H9 (cell line): ENCODE data around the gene MEGF8. TPM values are rescaled to one million over a fixed set of nuclear protein-coding genes. Genes with fewer than 3 reads are reported as not detected.

Experiments
- DNase-seq: peaks from one replicate; pipeline ENCODE4 v3.0.0-alpha.2; 2017
- H2AFZ ChIP-seq: one replicate; pipeline ENCODE4 v1.6.1; 2013; ENCODE audit warnings: mild to moderate bottlenecking, low read length, control low read depth, moderate library complexity
- H2AK5ac ChIP-seq: 2 replicates; pipeline ENCODE4 v1.6.1; 2013; ENCODE audit warnings: low read length, control low read depth, mixed read lengths; ENCODE audit not compliant: insufficient read length
- H2BK120ac ChIP-seq: one replicate; pipeline ENCODE4 v1.6.1; 2013; ENCODE audit warnings: low read depth, mild to moderate bottlenecking, low read length, control low read depth, inconsistent platforms; ENCODE audit not compliant: poor library complexity, severe bottlenecking
- H2BK12ac ChIP-seq: 2 replicates; pipeline ENCODE4 v1.6.1; 2013; ENCODE audit warnings: low read length, control low read depth, mixed read lengths, low read depth; ENCODE audit not compliant: insufficient read length
- H2BK15ac ChIP-seq: 2 replicates; pipeline ENCODE4 v1.6.1; 2013; ENCODE audit warnings: low read depth, low read length, control low read depth
- H2BK20ac ChIP-seq: one replicate; pipeline ENCODE4 v1.6.1; 2013; ENCODE audit warnings: low read depth, mild to moderate bottlenecking, low read length, control low read depth, inconsistent platforms; ENCODE audit not compliant: poor library complexity, severe bottlenecking
- H2BK5ac ChIP-seq: 2 replicates; pipeline ENCODE4 v1.6.1; 2013; ENCODE audit warnings: low read length, control low read depth, mixed read lengths; ENCODE audit not compliant: insufficient read length
- H3K14ac ChIP-seq: 2 replicates; pipeline ENCODE4 v1.6.1; 2013; ENCODE audit warnings: low read length, control low read depth; ENCODE audit not compliant: insufficient read depth
- H3K18ac ChIP-seq: 2 replicates; pipeline ENCODE4 v1.6.1; 2013; ENCODE audit warnings: low read depth, mild to moderate bottlenecking, mixed read lengths, low read length, control low read depth; ENCODE audit not compliant: insufficient read length
- H3K23ac ChIP-seq: 2 replicates; pipeline ENCODE4 v1.6.1; 2013; ENCODE audit warnings: low read length, control low read depth, mixed read lengths, low read depth; ENCODE audit not compliant: insufficient read length
- H3K23me2 ChIP-seq: 2 replicates; pipeline ENCODE4 v1.6.1; 2013; ENCODE audit warnings: low read depth, mild to moderate bottlenecking, mixed read lengths, low read length, control low read depth; ENCODE audit not compliant: insufficient read length, poor library complexity, severe bottlenecking
- H3K27ac ChIP-seq: 2 replicates; pipeline ENCODE4 v1.5.1; 2013; ENCODE audit warnings: low read length, control low read depth, mixed read lengths, low read depth; ENCODE audit not compliant: insufficient read length
- H3K27me3 ChIP-seq: 2 replicates; pipeline ENCODE4 v1.6.1; 2013; ENCODE audit warnings: low read length, control low read depth, inconsistent platforms; ENCODE audit not compliant: insufficient read depth
- H3K4ac ChIP-seq: 2 replicates; pipeline ENCODE4 v1.6.1; 2013; ENCODE audit warnings: low read depth, mild to moderate bottlenecking, control low read depth, inconsistent platforms, low read length, moderate library complexity
- H3K4me1 ChIP-seq: 2 replicates; pipeline ENCODE4 v1.6.1; 2013; ENCODE audit warnings: low read length, control low read depth, inconsistent platforms; ENCODE audit not compliant: insufficient read depth
- H3K4me2 ChIP-seq: 2 replicates; pipeline ENCODE4 v1.6.1; 2013; ENCODE audit warnings: low read length, control low read depth, mixed read lengths; ENCODE audit not compliant: insufficient read length, insufficient read depth
- H3K56ac ChIP-seq: 2 replicates; pipeline ENCODE4 v1.6.1; 2013; ENCODE audit warnings: low read depth, mild to moderate bottlenecking, mixed read lengths, low read length, control low read depth; ENCODE audit not compliant: insufficient read length
- H3K79me1 ChIP-seq: 2 replicates; pipeline ENCODE4 v1.6.1; 2013; ENCODE audit warnings: low read depth, mild to moderate bottlenecking, moderate library complexity, low read length, control low read depth, inconsistent platforms; ENCODE audit not compliant: insufficient read depth, poor library complexity, severe bottlenecking
- H3K79me2 ChIP-seq: 2 replicates; pipeline ENCODE4 v1.6.1; 2013; ENCODE audit warnings: low read length, control low read depth, inconsistent platforms; ENCODE audit not compliant: insufficient read depth
- H3K9ac ChIP-seq: 2 replicates; pipeline ENCODE4 v1.6.1; 2013; ENCODE audit warnings: low read length, control low read depth, mixed read lengths; ENCODE audit not compliant: insufficient read length; ENCODE audit errors: extremely low read depth
- H3K9me3 ChIP-seq: one replicate; pipeline ENCODE4 v1.6.1; 2013; ENCODE audit warnings: low read depth, low read length, inconsistent platforms; ENCODE audit not compliant: control insufficient read depth
- H3T11ph ChIP-seq: one replicate; pipeline ENCODE4 v1.6.1; 2013; ENCODE audit warnings: mild to moderate bottlenecking, low read length, control low read depth, inconsistent platforms
- H4K20me1 ChIP-seq: one replicate; pipeline ENCODE4 v1.6.1; 2013; ENCODE audit not compliant: control insufficient read depth, insufficient read length, insufficient read depth
- H4K5ac ChIP-seq: 2 replicates; pipeline ENCODE4 v1.6.1; 2013; ENCODE audit warnings: low read depth, mild to moderate bottlenecking, mixed read lengths, low read length, control low read depth; ENCODE audit not compliant: insufficient read length
- H4K8ac ChIP-seq: replicated peaks from 2 replicates; pipeline ENCODE4 v1.6.1; 2013; ENCODE audit warnings: low read length, control low read depth, mixed read lengths, low read depth; ENCODE audit not compliant: insufficient read length
- H4K91ac ChIP-seq: 2 replicates; pipeline ENCODE4 v1.6.1; 2013; ENCODE audit warnings: low read depth, mild to moderate bottlenecking, moderate library complexity, mixed read lengths, low read length, control low read depth; ENCODE audit not compliant: insufficient read length
- H3K27ac Mint-ChIP-seq, 3 experiments: 2 replicates in 2 of 3; 3 replicates in 1 of 3; pipeline ENCODE4 v1.8.0; 2020 to 2021; ENCODE audit warnings: mixed read lengths in 3 of 3, mild to moderate bottlenecking in 1 of 3, moderate library complexity in 1 of 3
- H3K27me3 Mint-ChIP-seq: 2 replicates; pipeline ENCODE4 v1.8.0; 2021; ENCODE audit warnings: low read depth, mild to moderate bottlenecking, moderate library complexity, mixed read lengths
- H3K36me3 Mint-ChIP-seq, 3 experiments: 2 replicates in 2 of 3; 3 replicates in 1 of 3; pipeline ENCODE4 v1.8.0; 2020 to 2021; ENCODE audit warnings: low read depth in 3 of 3, mixed read lengths in 3 of 3; ENCODE audit not compliant: insufficient read depth in 1 of 3
- H3K4me1 Mint-ChIP-seq, 2 experiments: 2 replicates each; pipeline ENCODE4 v1.8.0; 2020; ENCODE audit warnings: mixed read lengths in 2 of 2
- H3K4me3 Mint-ChIP-seq, 2 experiments: 2 replicates in 1 of 2; 3 replicates in 1 of 2; pipeline ENCODE4 v1.8.0; 2020 to 2021; ENCODE audit warnings: mild to moderate bottlenecking in 2 of 2, mixed read lengths in 2 of 2, moderate library complexity in 1 of 2
- H3K9me3 Mint-ChIP-seq, 2 experiments: 2 replicates in 1 of 2; 3 replicates in 1 of 2; pipeline ENCODE4 v1.8.0; 2020; ENCODE audit warnings: mild to moderate bottlenecking in 2 of 2, mixed read lengths in 2 of 2, moderate library complexity in 1 of 2
- WGBS: extraction: QIAGEN DNeasy Blood & Tissue Kit; methylation state at CpG from one replicate; pipeline ENCODE4 v1.1.7; 2013; ENCODE audit warnings: missing lambda C conversion rate, low lambda C conversion rate, mixed read lengths; ENCODE audit not compliant: insufficient read length; ENCODE audit errors: extremely low coverage; 5-methylcytosine and 5-hydroxymethylcytosine counted together
- total RNA-seq: library from RNA; stranded (reverse); gene quantifications from 2 replicates; pipeline ENCODE4 v1.2.1, GENCODE V29; 2021
- TF ChIP-seq, protein P1 (sequence below): fragments of 200-600 bp; sonication (generic); conservative IDR thresholded peaks from 3 replicates; pipeline ENCODE4 v1.8.0; 2021; ENCODE audit warnings: antibody characterized with exemption, mild to moderate bottlenecking

MEGF8 gene
- total RNA-seq, 1 experiment from 2014 or later: 28.4 TPM

DNA sequence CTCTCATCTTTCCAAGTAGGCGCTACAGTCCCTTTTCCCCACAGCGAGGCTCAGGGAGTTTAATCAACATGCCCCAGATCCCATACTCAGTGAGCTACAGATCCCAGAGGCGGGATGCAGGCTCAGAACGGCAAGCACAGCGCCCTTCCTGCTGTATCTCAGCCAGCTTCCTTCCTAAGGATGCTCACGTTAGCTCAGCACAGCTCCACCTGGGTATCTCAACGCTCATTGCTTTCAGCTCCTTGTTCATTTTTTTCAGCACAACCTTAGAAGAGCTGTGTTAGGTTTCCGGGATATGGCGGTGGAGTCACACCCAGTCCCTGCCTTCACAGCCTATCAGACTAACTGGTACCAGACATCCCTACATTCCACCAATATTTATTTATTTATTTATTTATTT lies 3.1 kb upstream of the MEGF8 start:
- no CpG with 5 or more reads among the region's 9 CpGs for WGBS
- Mint-ChIP-seq H3K27ac (no peak overlapping the region), H3K4me1 (peaks cover 10 to 14% of the 10 kb centered on the region in 2 experiments), H3K9me3 (no peaks in the 10 kb centered on the region), H3K27me3 (peaks cover 49% of the 10 kb centered on the region), H3K36me3 (peaks cover 0 to 3% (median 0%) of the 10 kb centered on the region in 3 experiments; a peak in 2 of 7 replicates), H3K4me3 (no peak overlapping the region)
- no peaks in the 10 kb centered on the region; the same call in 1 of the 2 replicates for H3K4me1 ChIP-seq
- DNase-seq: no peak
- no peaks in the 10 kb centered on the region for H4K20me1 ChIP-seq
- H4K8ac ChIP-seq: no peak overlapping the region
- no peak overlapping the region for H2AFZ ChIP-seq
- no peaks in the 10 kb centered on the region; the same call in 1 of the 2 replicates for H3K79me2 ChIP-seq
- H2AK5ac ChIP-seq: no peak overlapping the region
- H3K79me1 ChIP-seq: peaks cover 7% of the 10 kb centered on the region
- H3K4ac ChIP-seq: no peak overlapping the region
- H2BK5ac ChIP-seq: no peak overlapping the region
- no peak overlapping the region for H2BK20ac ChIP-seq
- no peak overlapping the region for H4K5ac ChIP-seq
- no peak overlapping the region for H3K27ac ChIP-seq
- H2BK15ac ChIP-seq: no peak overlapping the region
- no peak overlapping the region for H3K9ac ChIP-seq
- no peaks in the 10 kb centered on the region for H3K9me3 ChIP-seq
- peaks cover 19% of the 10 kb centered on the region for H3K23me2 ChIP-seq
- no peak overlapping the region for H2BK12ac ChIP-seq
- no peak overlapping the region for H3K18ac ChIP-seq
- no peak overlapping the region for H3K23ac ChIP-seq
- no peak overlapping the region for H3T11ph ChIP-seq
- TF ChIP-seq, protein P1, sequence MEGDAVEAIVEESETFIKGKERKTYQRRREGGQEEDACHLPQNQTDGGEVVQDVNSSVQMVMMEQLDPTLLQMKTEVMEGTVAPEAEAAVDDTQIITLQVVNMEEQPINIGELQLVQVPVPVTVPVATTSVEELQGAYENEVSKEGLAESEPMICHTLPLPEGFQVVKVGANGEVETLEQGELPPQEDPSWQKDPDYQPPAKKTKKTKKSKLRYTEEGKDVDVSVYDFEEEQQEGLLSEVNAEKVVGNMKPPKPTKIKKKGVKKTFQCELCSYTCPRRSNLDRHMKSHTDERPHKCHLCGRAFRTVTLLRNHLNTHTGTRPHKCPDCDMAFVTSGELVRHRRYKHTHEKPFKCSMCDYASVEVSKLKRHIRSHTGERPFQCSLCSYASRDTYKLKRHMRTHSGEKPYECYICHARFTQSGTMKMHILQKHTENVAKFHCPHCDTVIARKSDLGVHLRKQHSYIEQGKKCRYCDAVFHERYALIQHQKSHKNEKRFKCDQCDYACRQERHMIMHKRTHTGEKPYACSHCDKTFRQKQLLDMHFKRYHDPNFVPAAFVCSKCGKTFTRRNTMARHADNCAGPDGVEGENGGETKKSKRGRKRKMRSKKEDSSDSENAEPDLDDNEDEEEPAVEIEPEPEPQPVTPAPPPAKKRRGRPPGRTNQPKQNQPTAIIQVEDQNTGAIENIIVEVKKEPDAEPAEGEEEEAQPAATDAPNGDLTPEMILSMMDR: no peak
- no peak overlapping the region for H3K56ac ChIP-seq
- no peak overlapping the region for H3K4me2 ChIP-seq
- no peaks in the 10 kb centered on the region for H3K27me3 ChIP-seq
- no peak overlapping the region for H4K91ac ChIP-seq
- H3K14ac ChIP-seq: no peak overlapping the region; the same call in 1 of the 2 replicates
- no peak overlapping the region for H2BK120ac ChIP-seq
